Measurements from ENCODE around the gene GSTA4. TPM values are rescaled to one million over a fixed set of nuclear protein-coding genes. Genes with fewer than 3 reads are reported as not detected.

Gene GSTA4
- total and polyA plus RNA-seq, 2 donors (not counting 3 experiments of a cell fraction or from before 2014, with no cell fraction given): 15.0 to 24.6 TPM

- DNase-seq (ENCODE audit: low read depth, low spot score) (no peak), FAIRE-seq (no peak)
- H3K9me1 ChIP-seq (replicated peaks; ENCODE audit: control insufficient read depth, extremely low read depth, insufficient read depth, low read length): no peaks in the 10 kb centered on the region
- H3K27me3 ChIP-seq (ENCODE audit: control insufficient read depth in 2 of 2, insufficient read depth in 2 of 2, low read length in 2 of 2): no peaks in the 10 kb centered on the region
- no peak overlapping the region for H2AFZ ChIP-seq (ENCODE audit: low read depth, low read length)
- ChIA-PET POLR2A (no interaction called here), CTCF (no interaction called here)
- H3K9ac ChIP-seq (replicated peaks; ENCODE audit: extremely low read depth, insufficient read depth, low read length): no peak overlapping the region
- TF ChIP-seq JUN (IDR thresholded peaks at IDR 0.05; ENCODE audit: borderline replicate concordance, insufficient read depth, insufficient read length, low read depth) (no peak), POLR2AphosphoS5 (IDR thresholded peaks at IDR 0.05; ENCODE audit: insufficient read depth, low read depth, low read length) (no peak), MAX (IDR thresholded peaks at IDR 0.05; ENCODE audit: insufficient read depth, insufficient read length) (no peak), GATA2 (IDR thresholded peaks at IDR 0.05; ENCODE audit: insufficient read depth, insufficient read length, low read depth, low read length) (no peak)
- H3K4me1 ChIP-seq (ENCODE audit: control insufficient read depth, extremely low read depth, insufficient read depth, low read length): peaks cover 2% of the 10 kb centered on the region
- H3K79me2 ChIP-seq (ENCODE audit: control insufficient read depth, insufficient read depth, low read length): no peaks in the 10 kb centered on the region
- H3K9me3 ChIP-seq (replicated peaks; ENCODE audit: control insufficient read depth, insufficient read depth, low read length): no peaks in the 10 kb centered on the region
- no TSS peak for BruUV-seq (replicated peaks)
- no peaks in the 10 kb centered on the region for H4K20me1 ChIP-seq (replicated peaks; ENCODE audit: control insufficient read depth, extremely low read depth, insufficient read depth, low read length)
- H3K36me3 ChIP-seq (ENCODE audit: control insufficient read depth in 2 of 2, extremely low read depth in 1 of 2, insufficient read depth in 2 of 2, low read length in 2 of 2): no peaks in the 10 kb centered on the region
- no peak overlapping the region for H3K4me3 ChIP-seq (replicated peaks in 1 of 3; ENCODE audit: insufficient read depth in 1 of 3, low read depth in 1 of 3, low read length in 3 of 3)
- dilution Hi-C loops (cut with MboI; ENCODE audit: extremely low pct_ligation_motif_present, low sequenced_read_pairs): no loop called here
- H3K27ac ChIP-seq (ENCODE audit: insufficient read depth, low read depth, low read length): no peak overlapping the region
- no peak overlapping the region for H3K4me2 ChIP-seq (ENCODE audit: insufficient read depth, low read length)
- intact Hi-C loops (cut with micrococcal nuclease): no loop called here
These were observed 18.5 kb downstream of the GSTA4 start for GRCh38 chr6:52976591-52977035.

- ChIA-PET POLR2A (no interaction called here), CTCF (no interaction called here)
- dilution Hi-C loops (cut with MboI; ENCODE audit: extremely low pct_ligation_motif_present, low sequenced_read_pairs): no loop called here
- Histone ChIP-seq H2AFZ (ENCODE audit: low read depth, low read length) (no peak overlapping the region), H4K20me1 (replicated peaks; ENCODE audit: control insufficient read depth, extremely low read depth, insufficient read depth, low read length) (no peaks in the 10 kb centered on the region), H3K9ac (replicated peaks; ENCODE audit: extremely low read depth, insufficient read depth, low read length) (no peak overlapping the region), H3K36me3 (ENCODE audit: control insufficient read depth in 2 of 2, extremely low read depth in 1 of 2, insufficient read depth in 2 of 2, low read length in 2 of 2) (no peaks in the 10 kb centered on the region), H3K4me3 (replicated peaks in 1 of 3; ENCODE audit: insufficient read depth in 1 of 3, low read depth in 1 of 3, low read length in 3 of 3) (no peak overlapping the region), H3K4me1 (ENCODE audit: control insufficient read depth, extremely low read depth, insufficient read depth, low read length) (peaks cover 2% of the 10 kb centered on the region), H3K27ac (ENCODE audit: insufficient read depth, low read depth, low read length) (no peak overlapping the region), H3K79me2 (ENCODE audit: control insufficient read depth, insufficient read depth, low read length) (no peaks in the 10 kb centered on the region), H3K9me3 (replicated peaks; ENCODE audit: control insufficient read depth, insufficient read depth, low read length) (no peaks in the 10 kb centered on the region), H3K27me3 (ENCODE audit: control insufficient read depth in 2 of 2, insufficient read depth in 2 of 2, low read length in 2 of 2) (no peaks in the 10 kb centered on the region), H3K9me1 (replicated peaks; ENCODE audit: control insufficient read depth, extremely low read depth, insufficient read depth, low read length) (no peaks in the 10 kb centered on the region), H3K4me2 (ENCODE audit: insufficient read depth, low read length) (no peak overlapping the region)
- no peak for TF ChIP-seq GATA2 (IDR thresholded peaks at IDR 0.05; ENCODE audit: insufficient read depth, insufficient read length, low read depth, low read length)
- TF ChIP-seq POLR2AphosphoS5 (IDR thresholded peaks at IDR 0.05; ENCODE audit: insufficient read depth, low read depth, low read length): no peak
- no peak for TF ChIP-seq EZH2 (IDR thresholded peaks at IDR 0.05; ENCODE audit: borderline replicate concordance, low read depth, low read length, severe bottlenecking)
- no peak for TF ChIP-seq MYC (IDR thresholded peaks at IDR 0.05; ENCODE audit: low read depth, low read length)
- no peak for TF ChIP-seq JUN (IDR thresholded peaks at IDR 0.05; ENCODE audit: borderline replicate concordance, insufficient read depth, insufficient read length, low read depth)
- no peak for TF ChIP-seq POLR2A (IDR thresholded peaks at IDR 0.05; ENCODE audit: low read depth, low read length)
- TF ChIP-seq MAX (IDR thresholded peaks at IDR 0.05; ENCODE audit: insufficient read depth, insufficient read length): no peak
- TF ChIP-seq FOS (IDR thresholded peaks at IDR 0.05; ENCODE audit: borderline replicate concordance, insufficient read depth, low read length): no peak
- TF ChIP-seq CTCF (IDR thresholded peaks at IDR 0.05; ENCODE audit: extremely low read depth in 1 of 2, insufficient read depth in 1 of 2, low read depth in 1 of 2, low read length in 2 of 2): no peak
- FAIRE-seq (no peak), DNase-seq (ENCODE audit: low read depth, low spot score) (no peak)
- intact Hi-C loops (cut with micrococcal nuclease): no loop called here
- BruUV-seq (replicated peaks): no TSS peak
These were observed 18.9 kb downstream of the GSTA4 start for GRCh38 chr6:52976149-52976548.

Measured in endothelial cell of umbilical vein (primary cell).